CD1c-positive myeloid dendritic cell (primary cell): ENCODE measurements around the gene COL18A1.

Experiments
- DNase-seq: peaks from one replicate; pipeline ENCODE4 v3.0.0-alpha.2; 2016; ENCODE audit errors: extremely low spot score

Gene COL18A1

GRCh38 chr21:45544449-45545235 is 139.7 kb downstream of the COL18A1 start:
- DNase-seq, result no peak

- DNase-seq, result no peak
Measured at GRCh38 chr21:45545236-45545570, 140.2 kb downstream of the COL18A1 start.

GRCh38 chr21:45545691-45546531 is 140.9 kb downstream of the COL18A1 start:
- no peak for DNase-seq

GRCh38 chr21:45546636-45547544 is 141.9 kb downstream of the COL18A1 start:
- DNase-seq, result no peak

GRCh38 chr21:45547545-45547900 is 142.6 kb downstream of the COL18A1 start:
- DNase-seq, result no peak

GRCh38 chr21:45548711-45549491 is 143.9 kb downstream of the COL18A1 start:
- DNase-seq, result no peak

- peak; percentile 19 for DNase-seq
Measured at GRCh38 chr21:45549626-45550463, 144.9 kb downstream of the COL18A1 start.

- peak; percentile 88 for DNase-seq
Measured at GRCh38 chr21:45550522-45551210, 145.7 kb downstream of the COL18A1 start.

- peak; percentile 90 for DNase-seq
Measured at GRCh38 chr21:45551316-45551715, 146.4 kb downstream of the COL18A1 start.

- no peak for DNase-seq
Measured at GRCh38 chr21:45551783-45552695, 147.1 kb downstream of the COL18A1 start.

- DNase-seq, result no peak
Measured at GRCh38 chr21:45552696-45553391, 147.9 kb downstream of the COL18A1 start.

- peak; percentile 84 for DNase-seq
Measured at GRCh38 chr21:45554477-45555175, 149.7 kb downstream of the COL18A1 start.

GRCh38 chr21:45555251-45555556 is 150.2 kb downstream of the COL18A1 start:
- no peak for DNase-seq

GRCh38 chr21:45555557-45556301 is 150.8 kb downstream of the COL18A1 start:
- DNase-seq, result peak; percentile 71

GRCh38 chr21:45556302-45556644 is 151.3 kb downstream of the COL18A1 start:
- no peak for DNase-seq

- no peak for DNase-seq
Measured at GRCh38 chr21:45556645-45557615, 152.0 kb downstream of the COL18A1 start.
